IPS DF 6.9 (cell line): ENCODE data around the gene HELB.
A peak's percentile ranks its signal among the peaks of the same experiment; 100 is the strongest.

Source experiments
- DNase-seq: peaks from one replicate; pipeline ENCODE4 v3.0.0-alpha.2; 2013; ENCODE audit warnings: low read depth, low spot score
- H3K27ac ChIP-seq: one replicate; pipeline ENCODE4 v1.5.1; 2013; ENCODE audit warnings: low read length, control low read depth
- H3K27me3 ChIP-seq: 2 replicates; pipeline ENCODE4 v1.6.1; 2013; ENCODE audit warnings: mild to moderate bottlenecking, low read length; ENCODE audit not compliant: control insufficient read depth, insufficient read depth
- H3K36me3 ChIP-seq: 2 replicates; pipeline ENCODE4 v1.6.1; 2013; ENCODE audit warnings: low read length; ENCODE audit not compliant: control insufficient read depth, insufficient read depth
- H3K4me1 ChIP-seq: 2 replicates; pipeline ENCODE4 v1.6.1; 2013; ENCODE audit warnings: low read length; ENCODE audit not compliant: control insufficient read depth, insufficient read depth
- H3K4me3 ChIP-seq: 2 replicates; pipeline ENCODE4 v1.5.1; 2013; ENCODE audit warnings: mild to moderate bottlenecking, low read length
- H3K9me3 ChIP-seq: 2 replicates; pipeline ENCODE4 v1.6.1; 2013; ENCODE audit warnings: low read length, inconsistent platforms; ENCODE audit not compliant: control insufficient read depth, insufficient read depth
- WGBS: extraction: QIAGEN DNeasy Blood & Tissue Kit; methylation state at CpG from one replicate; pipeline ENCODE4 v1.1.7; 2013; ENCODE audit warnings: mixed read lengths, missing lambda C conversion rate; ENCODE audit not compliant: insufficient read length, insufficient coverage; 5-methylcytosine and 5-hydroxymethylcytosine counted together

Gene HELB

DNA sequence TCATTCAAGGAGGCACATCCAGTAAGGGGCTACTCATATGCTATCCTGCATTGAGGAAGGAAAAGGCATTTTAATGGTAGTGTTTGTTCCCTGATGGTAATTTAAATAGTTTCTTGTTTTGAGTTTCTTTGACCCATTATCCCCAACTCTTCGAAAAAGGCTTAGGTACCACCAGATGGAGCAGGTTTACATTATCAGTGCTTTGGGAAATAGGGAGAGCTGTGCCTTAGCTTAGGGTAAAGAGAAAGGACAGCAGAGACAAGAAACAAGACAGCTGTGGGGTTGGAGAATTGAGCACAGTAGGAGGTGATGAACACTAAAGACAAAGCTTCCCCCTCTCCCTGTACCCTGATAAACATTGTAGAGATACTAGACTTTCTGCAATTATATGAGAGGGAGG, 29.1 kb upstream of the HELB start:
- Histone ChIP-seq H3K4me1 (peaks cover 2% of the 10 kb centered on the region; the same call in 1 of the 2 replicates), H3K27ac (peak overlapping the region; percentile 45)

GRCh38 chr12:66275040-66275439, 27.3 kb upstream of the HELB start:
- DNase-seq, result no peak
- no peaks in the 10 kb centered on the region for H3K27me3 ChIP-seq
- H3K36me3 ChIP-seq, result no peaks in the 10 kb centered on the region
- H3K4me3 ChIP-seq, result no peak overlapping the region
- no peak overlapping the region for H3K27ac ChIP-seq
- H3K9me3 ChIP-seq, result no peaks in the 10 kb centered on the region
- no CpG with 5 or more reads among the region's 2 CpGs for WGBS
- no peaks in the 10 kb centered on the region; the same call in 1 of the 2 replicates for H3K4me1 ChIP-seq

More for the DNA sequence above, 29.1 kb upstream of the HELB start:
- WGBS, result no CpG with 5 or more reads among the region's 1 CpG
- no peak overlapping the region for H3K4me3 ChIP-seq
- no peak for DNase-seq
- no peaks in the 10 kb centered on the region for H3K36me3 ChIP-seq
- H3K9me3 ChIP-seq, result no peaks in the 10 kb centered on the region
- H3K27me3 ChIP-seq, result no peaks in the 10 kb centered on the region

GRCh38 chr12:66279123-66279712, 23.1 kb upstream of the HELB start:
- Histone ChIP-seq H3K27me3 (no peaks in the 10 kb centered on the region), H3K36me3 (no peaks in the 10 kb centered on the region), H3K9me3 (no peaks in the 10 kb centered on the region), H3K4me3 (no peak overlapping the region), H3K4me1 (no peaks in the 10 kb centered on the region), H3K27ac (no peak overlapping the region)
- WGBS, result no CpG with 5 or more reads among the region's 3 CpGs
- DNase-seq, result no peak

DNA sequence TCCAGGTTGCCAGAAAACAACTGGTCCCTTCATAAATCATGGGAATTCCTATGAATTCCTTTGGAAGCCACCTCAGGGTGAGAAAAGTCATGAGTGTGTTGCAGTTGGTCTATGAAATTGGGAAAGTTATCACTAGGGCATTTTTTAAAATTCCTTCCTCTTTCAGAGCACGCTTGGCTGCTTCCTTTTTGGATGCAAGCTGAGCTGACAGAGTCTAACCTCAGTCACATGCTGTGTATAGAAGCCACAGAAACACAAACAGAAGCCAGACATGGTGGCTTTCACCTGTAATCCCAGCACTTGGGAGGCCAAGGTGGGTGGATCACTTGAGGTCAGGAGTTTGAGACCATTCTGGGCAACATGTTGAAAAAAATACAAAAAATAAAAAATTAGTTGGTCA, 21.7 kb upstream of the HELB start:
- no peak overlapping the region for H3K4me3 ChIP-seq

GRCh38 chr12:66282244-66282643, 20.0 kb upstream of the HELB start:
- no peaks in the 10 kb centered on the region for H3K9me3 ChIP-seq
- WGBS, result no CpG with 5 or more reads among the region's 3 CpGs
- no peak overlapping the region for H3K27ac ChIP-seq
- no peaks in the 10 kb centered on the region for H3K36me3 ChIP-seq
- no peak overlapping the region for H3K4me3 ChIP-seq
- DNase-seq, result no peak
- no peaks in the 10 kb centered on the region for H3K4me1 ChIP-seq
- H3K27me3 ChIP-seq, result no peaks in the 10 kb centered on the region

More for the DNA sequence above, 21.7 kb upstream of the HELB start:
- WGBS, result no CpG with 5 or more reads among the region's 1 CpG
- no peaks in the 10 kb centered on the region for H3K36me3 ChIP-seq
- no peaks in the 10 kb centered on the region for H3K27me3 ChIP-seq
- H3K4me1 ChIP-seq, result no peaks in the 10 kb centered on the region
- no peaks in the 10 kb centered on the region for H3K9me3 ChIP-seq
- DNase-seq, result no peak
- H3K27ac ChIP-seq, result no peak overlapping the region

- no CpG with 5 or more reads among the region's 3 CpGs for WGBS
- Histone ChIP-seq H3K27me3 (no peaks in the 10 kb centered on the region), H3K4me3 (no peak overlapping the region), H3K9me3 (no peaks in the 10 kb centered on the region), H3K27ac (no peak overlapping the region), H3K36me3 (no peaks in the 10 kb centered on the region), H3K4me1 (no peaks in the 10 kb centered on the region)
- DNase-seq, result no peak
These were observed 15.0 kb upstream of the HELB start for GRCh38 chr12:66287275-66287674.

GRCh38 chr12:66288121-66288520, 14.2 kb upstream of the HELB start:
- Histone ChIP-seq H3K27me3 (no peaks in the 10 kb centered on the region), H3K36me3 (no peaks in the 10 kb centered on the region), H3K4me3 (no peak overlapping the region), H3K4me1 (no peaks in the 10 kb centered on the region), H3K9me3 (no peaks in the 10 kb centered on the region), H3K27ac (no peak overlapping the region)
- no CpG with 5 or more reads among the region's 5 CpGs for WGBS
- no peak for DNase-seq

GRCh38 chr12:66289485-66289884, 12.8 kb upstream of the HELB start:
- Histone ChIP-seq H3K36me3 (no peaks in the 10 kb centered on the region), H3K4me3 (no peak overlapping the region), H3K27ac (no peak overlapping the region), H3K9me3 (no peaks in the 10 kb centered on the region), H3K27me3 (no peaks in the 10 kb centered on the region), H3K4me1 (no peaks in the 10 kb centered on the region)
- no peak for DNase-seq
- WGBS, result no CpG with 5 or more reads among the region's 2 CpGs

DNA sequence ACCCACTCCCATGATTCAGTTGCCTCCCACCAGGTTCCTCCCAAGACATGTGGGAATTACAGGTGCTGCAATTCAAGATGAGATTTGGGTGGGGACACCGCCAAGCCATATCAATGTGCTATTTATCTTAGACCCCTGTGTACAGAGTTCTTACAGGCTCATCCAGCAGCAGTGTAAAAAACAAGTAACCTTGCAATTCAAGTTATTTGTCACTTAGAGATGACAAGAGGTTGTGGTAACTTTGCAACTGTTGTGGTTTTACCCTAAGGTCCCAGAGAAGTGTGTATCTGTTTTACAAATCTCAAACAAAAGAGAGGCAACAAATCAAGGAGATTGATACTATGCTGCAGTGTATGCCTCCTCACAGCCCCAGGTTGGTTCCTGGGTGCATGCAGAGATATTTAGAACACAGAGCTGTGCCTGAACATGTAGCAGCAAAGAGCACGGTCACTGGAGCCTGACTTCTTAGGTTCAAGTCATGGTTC, 11.5 kb upstream of the HELB start:
- WGBS, result no CpG with 5 or more reads among the region's 2 CpGs
- Histone ChIP-seq H3K27ac (no peak overlapping the region), H3K4me3 (no peak overlapping the region), H3K4me1 (no peaks in the 10 kb centered on the region), H3K27me3 (no peaks in the 10 kb centered on the region), H3K9me3 (no peaks in the 10 kb centered on the region), H3K36me3 (no peaks in the 10 kb centered on the region)
- no peak for DNase-seq

DNA sequence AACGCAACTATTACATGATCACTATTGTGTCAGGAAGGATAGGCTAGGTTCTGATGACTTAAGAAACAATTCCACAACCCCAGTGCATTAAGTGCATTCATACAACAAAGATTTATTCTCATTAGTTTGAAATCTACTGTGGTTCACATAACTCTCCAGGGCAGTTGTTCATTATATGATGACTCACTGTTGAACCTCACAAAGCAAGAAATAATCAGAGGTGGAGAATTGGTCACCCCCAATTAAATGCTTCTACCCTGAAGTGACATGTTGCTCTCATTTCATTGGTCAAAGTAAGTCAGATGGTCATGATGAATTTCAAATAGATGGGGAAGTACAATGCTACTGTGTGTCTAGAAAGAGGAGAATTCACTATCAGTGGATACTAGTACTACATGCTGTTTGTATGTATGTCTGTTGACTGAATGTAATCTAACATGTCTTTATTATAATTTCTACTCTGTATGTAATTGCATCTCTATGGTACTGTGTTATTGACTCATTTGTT, 6.1 kb upstream of the HELB start:
- Histone ChIP-seq H3K27me3 (no peaks in the 10 kb centered on the region), H3K4me1 (no peaks in the 10 kb centered on the region), H3K36me3 (no peaks in the 10 kb centered on the region), H3K4me3 (no peak overlapping the region), H3K27ac (no peak overlapping the region), H3K9me3 (no peaks in the 10 kb centered on the region)
- WGBS, result no CpG with 5 or more reads among the region's 1 CpG
- DNase-seq, result no peak

DNA sequence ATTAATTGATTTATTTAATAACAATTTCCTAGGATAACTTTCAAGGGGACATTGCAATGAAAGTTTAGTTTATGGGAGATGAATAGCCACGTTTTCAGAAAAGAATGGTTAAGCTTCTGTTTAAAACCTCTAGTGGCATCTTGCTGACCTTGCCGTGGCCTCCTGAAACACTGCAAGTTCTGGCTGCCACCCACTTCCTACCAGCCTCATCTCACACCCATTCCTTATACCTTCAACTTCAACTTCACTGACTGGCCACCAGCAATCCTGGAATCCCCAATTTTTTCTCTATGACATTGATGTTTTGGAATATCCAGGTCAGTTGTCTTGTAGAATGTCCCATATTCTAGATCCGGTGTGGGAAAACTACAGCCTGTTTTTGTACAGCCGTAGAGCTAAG, 5.2 kb upstream of the HELB start:
- H3K36me3 ChIP-seq, result no peaks in the 10 kb centered on the region
- no peaks in the 10 kb centered on the region for H3K9me3 ChIP-seq
- no peaks in the 10 kb centered on the region for H3K4me1 ChIP-seq
- DNase-seq, result no peak
- no peak overlapping the region for H3K4me3 ChIP-seq
- H3K27me3 ChIP-seq, result no peaks in the 10 kb centered on the region
- H3K27ac ChIP-seq, result no peak overlapping the region
- no CpG with 5 or more reads among the region's 4 CpGs for WGBS
